DMS 273 (cell line): ENCODE results near the gene INS.
"Not testable (repeated sequence)": the region's sequence is repeated elsewhere in the genome, so short reads cannot be mapped to it uniquely, and the experiment has no call there.

ENCODE experiments used
- DNase-seq: peaks from one replicate; lab custom pipeline; 2025; ENCODE audit not compliant: unreplicated experiment; lab: John Stamatoyannopoulos, UW

The INS gene

GRCh38 chr11:2199466-2200341 lies 38.7 kb upstream of the INS start:
- no peak for DNase-seq

DNA sequence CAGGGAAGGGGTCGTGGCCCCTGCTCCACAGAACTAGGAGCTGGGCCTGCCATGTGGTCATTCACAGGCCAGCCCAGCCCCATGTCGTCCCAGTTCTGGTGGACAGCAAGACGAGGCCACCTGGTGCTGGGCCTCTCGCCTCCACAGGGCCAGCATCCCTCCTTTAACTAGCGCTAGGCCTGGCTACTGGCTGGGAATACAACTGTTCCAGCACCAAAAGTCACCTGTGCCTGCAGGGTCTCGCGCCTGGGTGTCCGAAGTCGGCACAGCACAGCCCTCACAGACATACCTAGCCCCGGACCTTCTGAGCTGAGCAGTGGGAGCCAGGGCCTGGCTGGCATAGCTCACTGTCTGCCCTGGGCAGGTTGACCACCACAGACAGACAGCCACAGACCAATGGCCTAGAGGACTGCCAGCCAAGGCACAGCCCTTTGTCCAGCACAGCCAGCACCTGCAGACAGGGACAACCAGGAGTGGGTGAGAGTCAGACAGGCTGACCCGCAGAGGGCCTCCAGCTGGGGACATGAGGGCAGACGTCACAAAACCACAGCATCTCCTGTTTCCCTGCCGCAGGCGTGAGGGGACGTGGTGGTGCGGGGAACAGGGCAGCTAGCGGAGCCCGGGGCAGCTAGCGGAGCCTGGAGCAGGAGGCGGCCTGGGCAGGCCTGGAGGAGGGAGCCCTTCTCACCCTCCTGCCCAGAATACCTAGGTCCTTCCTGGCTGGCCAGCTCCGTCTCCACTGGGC lies 37.8 kb upstream of the INS start:
- no peak for DNase-seq

DNA sequence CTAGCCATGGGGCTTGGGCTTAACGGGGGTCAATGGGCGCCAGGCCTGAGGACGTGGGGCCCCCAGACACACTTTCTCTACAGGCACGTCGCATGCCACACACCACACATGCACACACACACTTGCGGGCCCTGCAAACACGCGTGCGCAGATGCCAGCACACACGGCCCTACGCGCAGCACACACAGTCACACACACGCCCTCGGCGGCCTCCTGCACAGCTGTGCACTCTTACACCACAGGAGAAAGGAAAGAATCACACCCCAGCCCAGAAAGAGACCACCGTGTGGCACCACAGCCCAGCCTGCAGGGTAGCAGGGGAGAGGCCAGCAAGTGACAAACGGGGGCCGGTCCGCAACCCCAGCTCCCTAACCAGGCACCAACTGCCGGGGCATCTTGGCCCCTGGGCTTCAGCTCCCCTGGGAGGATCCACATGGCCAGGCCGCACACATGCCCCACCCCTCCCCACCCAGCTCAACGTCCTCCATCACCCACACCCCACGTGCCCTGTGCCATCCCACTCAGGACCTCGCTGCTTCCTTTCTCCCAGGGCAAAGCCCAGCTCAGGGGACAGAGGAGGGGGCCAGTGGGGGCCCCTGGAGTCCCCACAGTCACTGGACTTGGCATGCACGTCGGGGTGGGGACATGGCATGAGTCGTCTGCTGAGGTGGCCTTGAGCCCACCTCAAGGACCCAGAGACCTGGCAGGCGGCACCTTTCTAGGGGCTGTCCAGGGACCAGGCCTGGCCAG lies 36.9 kb upstream of the INS start:
- DNase-seq = no peak

DNA sequence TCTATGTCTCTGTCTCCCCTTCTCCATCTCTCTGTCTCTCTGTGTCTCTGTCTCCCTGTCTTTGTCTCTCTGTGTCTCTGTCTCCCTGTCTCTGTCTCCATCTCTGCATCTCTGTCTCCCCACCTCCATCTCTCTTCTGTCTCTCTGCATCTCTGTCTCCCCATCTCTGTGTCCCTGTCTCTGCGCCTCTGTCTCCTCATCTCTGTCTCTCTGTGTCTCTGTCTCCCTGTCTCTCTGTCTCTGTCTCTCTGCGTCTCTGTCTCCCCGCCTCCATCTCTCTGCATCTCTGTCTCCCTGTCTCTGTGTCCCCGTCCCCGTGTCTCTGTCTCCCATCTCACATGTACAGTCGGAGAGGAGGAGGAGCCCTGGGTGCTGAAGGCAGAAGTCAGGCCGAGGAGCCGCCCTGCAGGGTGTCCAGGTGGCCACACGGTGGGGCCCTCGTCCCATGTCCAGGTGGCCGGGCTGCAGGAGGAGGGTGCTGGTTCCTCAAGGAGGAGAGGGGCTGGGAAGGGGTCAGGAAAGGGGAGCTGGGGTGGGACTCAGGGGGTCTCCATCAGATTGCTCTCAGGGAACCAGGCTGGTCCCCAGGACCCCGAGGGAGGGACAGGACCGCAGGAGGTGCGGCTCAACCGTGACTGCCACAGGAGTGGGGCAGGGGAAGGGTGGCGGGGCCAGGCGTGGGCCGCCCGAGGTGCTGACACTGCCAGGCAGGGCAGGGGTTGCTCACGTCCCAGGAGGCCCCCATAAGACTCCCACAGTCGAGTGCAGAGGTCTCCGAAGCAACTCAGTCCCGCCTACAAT lies 36.2 kb upstream of the INS start:
- DNase-seq = peak; percentile 76

DNA sequence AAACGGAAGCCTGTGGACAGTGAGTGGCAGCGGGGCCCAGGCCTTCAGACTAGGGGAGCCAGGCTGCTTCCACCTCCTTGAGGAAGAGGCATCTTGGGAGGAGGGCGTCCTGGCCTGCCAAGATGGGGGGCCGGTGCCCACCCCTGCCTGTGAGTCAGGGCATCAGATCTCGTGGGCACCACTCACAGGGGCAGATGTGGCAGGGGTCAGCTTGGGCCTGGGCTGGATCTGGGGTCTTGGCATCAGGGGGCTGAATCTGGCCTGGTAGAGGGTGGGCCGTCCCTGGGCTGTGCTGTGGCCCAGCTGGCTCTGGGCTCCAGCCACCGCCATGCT lies 34.7 kb upstream of the INS start:
- DNase-seq = no peak

DNA sequence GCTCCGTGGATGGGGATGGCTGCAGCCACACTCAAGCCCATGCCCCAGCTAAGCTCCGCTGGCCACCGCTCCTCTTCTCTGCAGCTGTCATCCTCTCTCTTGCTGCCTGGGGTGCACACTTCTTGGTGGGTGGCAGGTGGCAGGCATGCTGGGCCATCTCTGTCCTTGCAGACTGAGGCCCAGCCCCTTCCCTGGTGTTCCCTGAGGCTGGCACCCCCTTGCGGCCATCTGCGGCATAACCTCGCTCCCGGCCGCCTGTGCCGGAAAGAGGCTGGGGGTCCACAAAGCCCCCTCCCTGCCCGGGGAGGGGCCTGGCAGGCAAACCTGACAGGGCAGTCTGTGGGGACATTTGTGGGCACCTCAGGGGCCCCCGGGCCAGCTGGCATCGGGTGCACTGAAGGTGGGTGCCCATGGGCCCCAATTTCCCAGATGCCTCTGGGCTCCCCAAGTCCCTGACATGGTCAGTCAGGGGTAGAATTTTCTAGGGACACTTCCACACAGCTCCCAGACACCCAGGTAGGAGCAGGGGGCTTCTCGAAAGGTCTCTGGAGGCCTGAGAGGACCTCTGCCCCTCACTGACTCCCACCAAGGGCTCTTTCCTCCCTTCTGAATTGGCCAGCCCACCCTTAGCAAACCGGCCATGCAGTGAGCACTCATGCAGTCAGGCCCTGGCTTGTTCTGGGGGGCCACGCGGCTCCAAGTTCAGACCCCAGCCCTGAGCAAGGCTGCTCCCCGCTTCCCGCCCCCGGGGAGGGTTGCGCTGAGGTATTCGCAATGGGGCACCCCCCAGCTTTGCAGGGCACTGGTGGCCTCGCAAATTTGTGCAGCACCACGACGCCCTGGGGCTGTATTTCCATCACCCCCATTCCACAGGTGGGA lies 34.1 kb upstream of the INS start:
- peak; percentile 61 for DNase-seq

DNA sequence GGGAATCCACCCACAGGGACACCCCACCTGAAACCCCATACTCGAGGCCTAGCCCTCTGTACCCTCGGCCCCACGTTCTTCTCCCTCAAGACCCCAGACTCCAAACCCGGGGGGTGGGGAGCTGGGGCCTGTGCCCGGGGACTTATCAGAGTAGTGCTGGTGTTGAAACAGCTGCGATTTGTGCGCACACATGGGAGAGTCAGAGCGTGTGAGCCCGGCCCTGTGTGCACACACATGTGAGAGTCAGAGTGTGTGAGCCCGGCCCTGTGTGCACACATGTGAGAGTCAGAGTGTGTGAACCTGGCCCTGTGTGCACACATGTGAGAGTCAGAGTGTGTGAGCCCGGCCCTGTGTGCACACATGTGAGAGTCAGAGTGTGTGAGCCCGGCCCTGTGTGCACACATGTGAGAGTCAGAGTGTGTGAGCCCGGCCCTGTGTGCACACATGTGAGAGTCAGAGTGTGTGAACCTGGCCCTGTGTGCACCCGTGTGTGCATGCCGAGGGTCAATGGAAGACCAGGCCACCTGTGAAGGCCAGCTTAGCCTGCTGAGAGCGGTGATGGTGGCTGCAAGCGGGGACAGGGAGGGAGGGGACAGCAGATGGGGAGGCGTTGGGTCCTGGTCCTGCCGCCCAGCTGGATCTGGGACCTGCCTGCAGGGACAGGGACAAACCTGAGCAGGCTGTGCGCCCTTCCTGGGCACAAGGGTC lies 33.0 kb upstream of the INS start:
- not testable (repeated sequence) for DNase-seq

DNA sequence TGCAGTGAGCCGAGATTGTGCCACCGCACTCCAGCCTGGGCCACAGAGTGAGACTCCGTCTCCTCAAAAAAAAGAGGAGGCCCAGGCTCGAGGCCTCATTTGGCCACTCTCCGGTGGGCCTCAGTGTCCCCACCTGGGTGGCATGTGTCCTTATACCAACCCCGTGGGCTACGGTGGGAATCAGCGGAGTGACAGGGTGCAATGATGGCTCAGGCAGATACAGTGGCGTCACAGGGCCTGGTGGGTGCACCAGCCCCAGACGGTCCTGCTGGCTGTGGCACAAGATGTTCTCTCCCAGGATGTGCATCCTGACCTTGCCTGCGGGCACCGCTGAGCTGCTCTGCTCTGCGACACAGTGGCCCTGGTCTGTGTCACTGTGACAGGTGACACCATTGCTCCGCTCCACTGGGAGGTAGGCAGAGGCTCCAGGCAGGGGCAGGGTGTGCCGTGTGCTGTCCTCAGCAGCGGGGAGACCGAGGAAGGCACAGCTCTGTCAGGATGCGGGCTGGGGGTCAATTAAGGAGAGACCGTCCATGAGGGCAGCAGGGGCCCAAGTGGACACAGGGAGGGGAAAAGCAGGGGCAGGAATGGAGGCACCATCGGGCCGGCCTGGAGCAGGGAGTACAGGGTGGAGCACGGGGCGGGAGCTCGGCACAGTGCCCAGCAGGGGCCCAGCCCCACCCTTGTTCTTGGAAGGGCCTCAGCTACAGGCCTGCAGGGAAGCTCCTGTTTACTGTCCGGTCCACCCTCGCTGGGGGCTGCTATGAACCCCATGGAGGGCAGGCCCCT lies 32.3 kb upstream of the INS start:
- no peak for DNase-seq

- no peak for DNase-seq
These were observed 31.4 kb upstream of the INS start for GRCh38 chr11:2192435-2192834.

DNA sequence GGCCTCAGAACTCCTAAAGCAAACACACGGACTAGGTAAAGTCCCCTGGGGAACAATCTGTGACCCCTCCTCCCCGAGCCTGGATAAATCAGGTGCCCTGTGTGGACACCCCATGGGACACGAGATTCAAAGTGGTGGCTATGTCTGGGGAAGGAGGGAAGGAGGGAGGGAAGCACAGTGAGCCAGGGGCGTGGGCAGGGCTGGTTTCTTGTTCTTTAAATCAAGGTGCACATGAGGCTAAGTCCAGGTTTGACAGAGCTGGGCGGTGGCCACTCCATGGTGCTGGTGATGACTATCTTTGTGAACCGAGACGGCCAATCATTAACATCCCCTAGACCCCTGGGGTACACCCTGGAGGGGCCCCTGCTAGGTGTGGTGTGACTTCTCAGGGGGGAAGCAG lies 30.9 kb upstream of the INS start:
- no peak for DNase-seq

DNA sequence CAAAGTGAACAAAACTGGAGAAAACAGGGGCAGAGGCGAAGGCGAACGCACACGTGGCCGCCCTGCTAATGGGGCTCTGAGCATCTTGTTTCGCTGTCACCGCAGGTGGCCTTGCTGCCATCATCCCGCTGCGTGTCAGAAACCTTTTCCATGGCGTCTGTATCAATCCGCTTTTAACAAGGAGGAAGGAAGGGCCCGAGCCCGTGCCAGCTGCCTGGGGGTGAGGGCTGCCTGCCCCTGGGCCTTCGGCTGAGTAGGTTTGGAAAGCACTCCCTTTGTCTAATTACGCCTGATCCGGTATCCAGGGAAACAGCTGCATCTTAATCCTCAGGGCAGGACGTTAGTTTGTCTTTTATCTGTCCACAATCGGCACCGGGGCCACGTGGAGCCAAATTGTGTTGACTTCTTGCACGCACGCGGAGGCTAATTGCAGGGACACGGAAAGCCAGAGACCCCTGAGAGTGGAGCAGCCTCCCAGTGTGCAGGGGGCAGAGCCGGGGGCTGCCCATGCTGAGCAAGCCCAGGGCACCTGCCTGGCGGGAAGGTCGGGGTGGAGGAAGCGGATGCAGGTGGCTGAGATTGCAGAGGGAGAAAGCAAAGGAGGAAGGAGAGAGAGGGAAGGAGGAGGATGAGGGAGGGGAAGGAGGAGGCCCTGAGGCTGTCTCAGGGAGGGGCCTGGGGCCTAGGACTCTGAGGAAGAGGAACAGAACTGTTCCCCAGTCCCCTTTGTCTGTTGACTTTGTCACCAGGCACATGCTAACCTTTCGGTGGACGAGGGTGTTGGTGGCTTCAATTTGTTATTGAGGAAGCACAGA lies 29.9 kb upstream of the INS start:
- DNase-seq = peak; percentile 13

DNA sequence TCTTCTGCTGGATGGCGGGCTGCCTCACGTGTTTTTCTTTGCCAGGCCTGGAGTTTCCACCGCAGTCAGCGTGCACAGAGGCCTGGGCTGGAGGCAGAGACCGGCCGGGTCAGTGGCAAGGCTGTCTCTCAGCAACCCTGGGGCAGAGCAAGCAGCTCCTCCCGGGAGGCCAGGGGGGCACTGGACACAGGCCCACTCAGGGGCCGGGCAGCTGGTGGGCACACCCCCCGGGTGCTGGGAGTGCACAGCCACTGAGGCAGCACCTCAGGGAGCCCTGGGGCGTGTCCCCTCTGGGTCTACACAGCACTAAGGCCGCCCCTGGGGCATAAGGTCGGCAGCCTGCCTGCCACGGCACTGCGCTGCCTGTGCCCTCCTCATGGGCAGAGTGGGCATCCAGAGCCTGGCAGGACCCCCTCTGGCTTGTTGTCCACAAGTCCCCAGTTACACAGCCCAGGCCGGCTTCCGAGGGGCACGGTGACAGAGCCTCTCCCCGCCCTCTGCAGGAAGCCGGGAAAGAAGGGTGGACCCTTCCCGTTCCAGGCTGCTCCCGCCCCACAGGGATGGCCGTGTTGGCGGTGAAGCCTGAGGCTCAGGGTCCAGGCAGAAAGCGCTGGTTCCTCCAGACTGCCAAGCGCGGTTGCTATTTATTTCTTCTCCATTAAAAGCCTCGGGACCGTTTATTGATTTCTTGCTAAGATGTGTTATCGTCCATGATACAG lies 29.1 kb upstream of the INS start:
- DNase-seq = no peak

GRCh38 chr11:2188745-2189144 lies 27.7 kb upstream of the INS start:
- no peak for DNase-seq

GRCh38 chr11:2187280-2187707 lies 26.3 kb upstream of the INS start:
- DNase-seq = no peak

GRCh38 chr11:2186669-2187279 lies 25.8 kb upstream of the INS start:
- peak; percentile 63 for DNase-seq

DNA sequence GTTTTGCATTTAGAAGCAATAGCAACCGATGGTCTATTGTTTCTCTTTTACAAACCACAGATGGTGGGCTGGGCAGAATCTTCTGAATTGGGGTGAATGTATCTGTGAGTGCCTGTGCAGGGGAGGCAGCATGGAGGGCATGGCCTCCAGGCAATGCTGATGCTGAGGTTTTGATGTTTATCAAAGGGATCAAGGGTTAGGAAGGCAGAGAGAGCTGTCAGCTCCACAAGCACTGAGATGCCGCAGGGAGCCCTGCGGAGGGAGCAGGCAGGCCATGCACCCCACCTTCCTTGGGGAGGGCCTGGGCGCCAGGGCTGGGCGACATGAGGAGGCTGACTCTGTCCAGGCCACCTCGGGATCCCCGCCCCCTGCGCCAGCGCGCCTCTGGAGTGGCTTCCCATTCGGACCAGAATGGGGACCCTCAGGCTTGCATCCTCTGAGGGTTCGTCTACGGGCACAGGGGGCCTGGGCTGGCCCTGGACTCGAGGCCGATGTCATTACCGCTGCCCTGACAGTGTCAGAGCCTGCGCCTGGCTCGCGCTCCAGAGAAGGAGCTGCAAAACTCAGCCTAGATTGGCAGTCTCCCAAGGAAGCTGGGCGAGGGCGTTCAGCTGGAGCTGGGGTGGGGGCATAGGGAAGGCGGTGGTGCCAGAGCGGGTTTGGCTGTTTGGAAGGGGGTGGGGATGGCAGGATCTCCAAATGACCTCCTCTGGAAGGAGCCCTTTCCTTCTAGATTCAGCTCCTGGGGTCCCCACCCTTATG lies 24.5 kb upstream of the INS start:
- no peak for DNase-seq
